HG02973 (cell line): ENCODE results near the gene LRBA.

Source experiments
- ATAC-seq: cut with Tn5 transposase; IDR thresholded peaks from one replicate; pipeline ENCODE4 v1.9.1; 2021; ENCODE audit warnings: moderate library complexity; ENCODE audit not compliant: unreplicated experiment

LRBA gene

DNA sequence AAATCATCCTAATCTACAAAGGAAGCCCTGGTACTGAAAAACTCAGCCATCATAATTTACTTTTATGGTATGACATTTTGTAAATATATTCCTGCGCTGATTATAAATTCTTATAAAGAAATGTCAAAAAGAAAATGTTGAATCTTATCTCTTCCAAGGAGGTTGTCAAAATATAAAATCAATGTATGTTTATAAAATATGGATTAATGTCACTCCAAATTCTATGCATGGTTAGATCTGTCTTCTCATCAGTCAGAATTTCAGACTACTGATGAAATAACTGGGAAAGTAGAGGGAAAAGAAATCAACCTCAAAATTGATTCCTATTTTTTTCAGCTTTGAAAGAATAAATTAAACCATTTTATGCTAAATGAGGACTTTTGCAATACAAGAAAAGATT is 553.1 kb downstream of the LRBA start:
- ATAC-seq = no peak

DNA sequence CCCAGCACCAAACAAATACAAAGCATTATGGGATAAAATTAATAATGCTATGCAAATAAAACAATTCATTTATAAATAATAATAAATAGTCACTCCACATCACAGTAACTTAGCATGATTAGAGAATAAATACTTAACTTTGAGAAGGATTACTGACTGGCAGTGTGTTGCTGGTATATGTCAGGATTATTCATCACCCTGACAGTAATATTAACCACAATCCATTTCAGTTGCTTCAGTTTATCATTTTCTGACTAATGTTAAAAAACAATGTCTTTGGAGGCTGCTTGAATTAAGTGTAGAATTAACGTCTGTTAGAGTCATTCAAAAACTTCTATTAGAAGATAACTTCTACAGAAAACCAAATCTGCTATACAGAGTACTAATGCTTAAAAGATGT is 557.3 kb downstream of the LRBA start:
- ATAC-seq = no peak

DNA sequence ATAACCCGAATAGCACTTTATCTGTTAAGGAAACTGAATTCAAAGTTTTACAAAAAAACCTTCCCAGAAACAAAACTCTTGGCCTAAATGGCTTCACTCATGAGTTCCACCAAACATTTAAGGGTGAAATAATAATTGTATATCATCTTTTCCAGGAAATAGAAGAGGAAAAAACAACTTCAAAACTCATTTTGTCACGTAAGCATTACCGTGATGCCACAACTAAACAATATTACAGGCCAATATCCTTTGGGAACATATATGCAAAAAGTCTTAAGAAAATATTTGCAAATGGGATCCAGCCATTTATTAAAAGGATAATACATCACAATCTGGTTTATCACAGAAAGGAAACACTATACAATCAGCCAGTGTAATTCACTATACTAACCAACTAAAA is 563.2 kb downstream of the LRBA start:
- ATAC-seq = no peak

DNA sequence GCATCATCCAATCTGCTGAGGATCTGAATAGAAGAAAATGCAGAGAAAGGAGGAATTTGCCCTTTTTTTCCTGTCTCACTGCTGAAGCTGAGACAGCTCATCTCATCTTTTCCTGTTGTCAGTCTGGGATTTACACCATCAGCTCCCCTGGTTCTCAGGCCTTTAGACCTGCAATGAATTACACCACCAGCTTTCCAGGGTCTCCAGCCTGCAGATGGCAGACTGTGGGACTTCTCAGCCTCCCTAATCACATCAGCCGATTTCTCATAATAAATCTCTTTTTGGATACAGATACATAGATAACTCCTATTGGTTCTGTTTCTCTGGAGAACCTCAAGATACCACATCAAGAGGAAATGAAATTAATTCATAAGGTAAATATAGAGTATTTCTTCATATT is 567.7 kb downstream of the LRBA start:
- no peak for ATAC-seq

DNA sequence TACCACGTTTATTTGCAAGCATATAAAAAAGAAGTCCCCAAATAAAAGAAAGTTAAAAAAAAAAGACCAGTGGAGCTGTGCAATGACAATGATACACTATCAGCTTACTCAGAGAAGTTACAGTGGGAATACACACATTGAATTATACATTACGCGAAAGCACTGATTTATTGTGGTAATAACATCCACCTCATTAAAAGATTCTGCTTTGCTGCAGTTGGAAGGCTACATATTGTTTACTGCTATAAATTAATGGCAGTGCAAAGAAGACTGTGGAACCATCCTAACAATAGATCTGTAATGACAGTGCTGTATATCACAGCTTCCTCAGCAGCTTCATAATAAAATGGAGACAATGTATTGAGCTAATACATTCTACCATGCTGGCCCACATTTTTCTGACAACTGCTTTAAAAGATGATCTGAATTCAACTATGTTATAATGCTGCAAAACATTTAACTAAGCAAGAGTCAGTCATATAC is 575.6 kb downstream of the LRBA start:
- ATAC-seq = no peak

DNA sequence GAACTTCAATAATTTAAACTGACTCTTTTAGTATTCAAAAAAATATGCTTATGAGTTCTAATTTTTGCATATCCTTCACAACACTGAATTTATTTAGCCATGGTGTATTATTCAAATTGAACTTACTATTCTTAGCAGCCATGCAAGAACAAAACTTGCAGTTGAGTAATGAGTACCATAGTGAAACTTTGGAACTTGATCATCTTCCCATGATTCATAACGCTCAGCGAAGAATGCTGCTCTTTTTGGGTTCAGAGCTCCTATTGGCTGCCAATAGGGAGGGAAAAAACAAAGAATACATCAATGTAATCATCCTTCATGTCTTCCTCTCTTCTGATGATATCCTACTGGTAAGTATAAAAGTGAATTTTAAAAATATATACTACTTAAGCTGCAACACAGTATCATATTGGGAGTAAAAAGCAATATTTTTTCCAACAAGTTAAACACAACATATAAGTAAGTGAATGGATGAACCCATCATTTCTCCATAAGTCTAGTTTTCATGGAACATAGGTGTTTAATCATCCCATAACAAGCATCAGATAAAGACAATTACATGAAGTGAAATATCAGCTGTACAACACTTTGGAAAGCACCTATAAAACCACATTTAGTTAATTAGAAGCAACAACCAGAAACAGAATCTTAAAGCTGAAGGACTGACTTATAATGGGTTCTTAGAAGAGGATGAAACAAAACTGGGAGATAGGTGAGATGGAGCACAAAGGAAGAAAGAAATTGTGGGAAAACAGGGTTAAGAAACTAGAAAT is 578.3 kb downstream of the LRBA start:
- no peak for ATAC-seq

DNA sequence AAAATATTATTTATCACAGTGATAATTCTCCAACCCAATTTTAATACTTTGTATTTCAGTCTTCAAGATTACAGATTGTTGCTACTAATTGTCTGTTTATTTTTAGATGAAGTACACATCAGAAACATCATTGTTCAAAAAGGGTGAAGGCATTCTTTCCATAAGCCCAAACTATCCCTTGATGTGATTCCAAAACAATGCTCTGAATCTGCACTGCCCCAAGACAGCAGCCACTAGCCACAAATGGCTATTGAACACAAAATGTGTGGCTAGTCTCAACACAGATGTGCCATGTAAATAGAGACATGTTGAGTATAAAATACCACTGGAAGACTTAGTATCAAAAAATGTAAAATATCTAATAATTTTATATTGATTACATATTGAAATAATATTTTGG is 583.9 kb downstream of the LRBA start:
- ATAC-seq = no peak

DNA sequence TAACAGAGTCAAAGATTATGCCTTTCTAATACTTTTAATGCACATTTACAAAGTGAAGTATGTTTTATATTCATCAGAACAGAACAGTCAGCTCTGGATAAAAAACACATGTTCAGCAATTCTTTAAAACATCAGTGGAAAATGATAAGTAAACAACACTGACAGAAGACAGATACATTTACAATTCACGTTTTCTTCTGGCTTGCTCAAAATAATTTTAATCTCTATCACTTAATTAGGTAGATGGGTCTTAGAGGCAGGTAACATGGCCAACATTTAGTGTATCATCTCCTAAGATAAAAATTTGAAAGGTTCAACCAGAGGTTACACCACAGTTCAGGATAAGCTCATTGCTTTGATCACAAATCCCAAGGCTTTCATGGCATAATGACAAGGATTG is 589.9 kb downstream of the LRBA start:
- ATAC-seq = no peak

DNA sequence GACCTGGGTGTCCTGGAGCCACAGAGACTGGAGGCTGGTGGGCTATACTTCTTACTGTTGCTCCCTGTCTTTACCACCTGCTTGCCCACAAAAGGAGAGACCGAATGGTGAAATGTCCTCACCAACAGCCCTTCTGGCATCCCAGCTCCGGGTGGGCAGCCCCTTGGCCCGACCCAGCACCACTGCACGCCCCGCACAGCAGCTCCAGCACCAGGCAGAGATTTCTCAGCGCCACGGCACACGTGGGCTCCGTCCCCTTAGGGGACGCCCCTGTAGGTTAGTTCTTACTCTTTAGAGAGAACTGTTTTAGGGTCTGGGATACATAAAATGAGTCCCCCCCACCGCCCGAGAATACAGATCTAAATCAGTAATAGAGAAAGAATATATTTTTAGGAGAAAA is 591.6 kb downstream of the LRBA start:
- no peak for ATAC-seq

DNA sequence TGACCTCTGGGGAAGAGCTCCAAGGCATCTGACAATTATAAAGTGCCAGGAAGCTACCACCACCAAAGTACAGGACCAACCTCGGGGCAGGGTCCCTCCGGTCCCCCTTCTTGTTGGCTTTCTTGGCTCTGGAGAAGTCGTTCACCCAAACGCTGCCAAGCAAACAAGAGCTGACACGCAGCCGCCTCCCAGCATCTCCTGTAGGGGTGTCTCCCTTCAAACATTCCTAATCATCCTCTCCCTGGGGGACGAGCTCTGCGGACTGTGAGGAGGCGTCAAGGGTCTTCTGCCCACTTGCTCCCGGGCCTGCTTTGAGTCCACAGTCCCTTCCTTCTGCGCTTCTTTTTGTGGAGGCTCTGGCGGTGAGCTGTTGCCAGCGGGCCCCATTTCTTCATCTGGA is 592.0 kb downstream of the LRBA start:
- no peak for ATAC-seq

DNA sequence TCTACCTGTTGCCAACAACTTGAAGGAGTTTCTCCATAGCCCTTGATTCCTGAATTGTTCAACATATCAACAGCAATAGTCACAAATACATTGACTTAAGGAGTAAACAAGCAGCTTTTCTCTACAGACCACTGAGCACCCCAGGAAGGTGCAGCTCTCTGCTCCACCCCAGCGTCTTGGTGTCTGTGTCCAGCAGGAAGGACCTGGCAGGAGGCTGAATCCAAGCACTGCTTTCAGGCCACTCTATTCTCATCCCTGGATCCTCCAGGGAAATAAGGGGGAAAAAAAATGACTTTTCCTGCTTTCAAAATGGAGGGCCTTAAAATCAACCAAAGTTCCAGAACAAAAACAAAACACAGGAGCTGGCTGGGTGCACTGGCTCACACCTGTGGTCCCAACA is 593.5 kb downstream of the LRBA start:
- no peak for ATAC-seq

DNA sequence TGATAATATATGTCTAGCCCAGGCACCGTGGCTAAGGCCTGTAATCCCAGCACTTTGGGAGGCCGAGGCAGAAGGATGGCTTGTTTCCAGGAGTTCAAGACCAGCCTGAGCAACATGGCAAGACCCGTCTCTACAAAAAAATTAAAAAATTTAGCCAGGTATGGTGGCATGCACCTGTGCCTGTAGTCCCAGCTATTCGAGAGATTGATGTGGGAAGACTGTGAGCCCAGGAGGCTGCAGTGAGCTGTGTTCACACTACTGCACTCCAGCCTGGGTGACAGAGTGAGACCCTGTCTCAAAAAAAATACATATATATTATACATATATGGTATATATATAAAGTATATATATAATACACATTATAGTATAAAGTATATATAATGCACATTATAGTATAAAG is 595.1 kb downstream of the LRBA start:
- no peak for ATAC-seq

DNA sequence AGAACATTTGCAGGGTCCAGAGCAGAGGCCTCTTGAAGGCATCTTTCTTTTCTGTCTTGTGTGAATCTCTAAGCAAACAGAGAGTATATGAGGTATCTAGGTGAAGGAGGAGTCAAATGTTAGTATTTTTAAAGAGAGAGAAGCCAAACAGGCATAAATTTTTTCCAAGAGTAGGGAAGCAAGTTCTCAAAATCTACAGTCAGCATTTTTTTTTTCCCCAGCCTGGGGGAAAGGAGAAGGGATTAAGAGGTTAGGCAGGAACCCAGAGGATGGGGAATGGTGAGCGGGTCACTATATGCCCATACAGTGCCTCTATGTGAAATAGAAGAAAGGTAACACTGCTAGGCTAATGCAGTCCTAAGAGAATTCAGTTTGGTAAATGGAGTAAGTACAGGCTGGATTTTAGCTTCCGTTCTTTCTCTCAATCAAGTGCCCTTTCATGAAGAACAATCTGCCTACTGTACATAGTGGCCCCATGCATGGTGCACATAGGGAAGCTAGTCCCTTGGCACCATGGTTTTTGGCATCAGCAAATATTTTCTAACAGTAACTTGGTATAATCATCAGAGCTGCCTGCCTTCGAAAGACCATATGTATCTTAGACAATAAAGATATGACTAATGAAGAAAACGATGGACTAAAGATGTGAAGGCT is 596.2 kb downstream of the LRBA start:
- ATAC-seq = no peak

DNA sequence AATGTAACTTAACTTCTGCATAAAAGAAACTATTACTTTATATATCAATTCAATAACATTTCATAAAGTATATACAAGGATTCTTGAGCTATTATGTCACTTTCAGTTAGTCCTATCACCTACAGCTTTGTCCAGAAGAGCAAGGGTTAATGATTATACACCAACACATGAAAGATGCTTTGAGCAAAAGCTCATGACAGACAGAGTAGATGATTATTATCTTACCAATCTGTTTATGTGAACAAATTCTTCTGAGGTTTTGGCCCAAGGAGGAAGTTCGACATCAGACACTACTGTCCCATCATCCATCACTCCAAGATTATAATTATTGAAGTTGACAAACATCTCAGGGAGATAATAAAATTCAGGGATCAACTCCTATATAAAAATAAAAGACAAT is 599.9 kb downstream of the LRBA start:
- ATAC-seq = no peak

DNA sequence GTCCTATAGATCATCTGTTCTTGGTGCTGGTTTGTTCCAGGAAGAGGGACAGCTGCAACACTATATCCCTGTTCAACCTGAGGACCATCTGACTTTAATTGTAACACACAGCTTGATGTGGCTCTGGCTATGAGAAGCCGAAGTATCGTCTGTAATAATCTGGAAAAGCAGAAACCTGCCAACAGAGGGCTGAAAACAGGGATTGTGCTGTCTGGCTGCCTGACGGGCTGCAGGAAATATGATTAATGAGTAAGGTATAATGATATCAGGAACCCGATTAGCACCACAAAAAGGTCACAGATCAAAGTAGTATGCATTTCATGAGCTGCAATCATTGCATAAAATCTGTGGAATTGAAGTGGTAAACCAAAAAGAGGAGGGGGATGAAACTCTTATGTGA is 603.6 kb downstream of the LRBA start:
- ATAC-seq = no peak

DNA sequence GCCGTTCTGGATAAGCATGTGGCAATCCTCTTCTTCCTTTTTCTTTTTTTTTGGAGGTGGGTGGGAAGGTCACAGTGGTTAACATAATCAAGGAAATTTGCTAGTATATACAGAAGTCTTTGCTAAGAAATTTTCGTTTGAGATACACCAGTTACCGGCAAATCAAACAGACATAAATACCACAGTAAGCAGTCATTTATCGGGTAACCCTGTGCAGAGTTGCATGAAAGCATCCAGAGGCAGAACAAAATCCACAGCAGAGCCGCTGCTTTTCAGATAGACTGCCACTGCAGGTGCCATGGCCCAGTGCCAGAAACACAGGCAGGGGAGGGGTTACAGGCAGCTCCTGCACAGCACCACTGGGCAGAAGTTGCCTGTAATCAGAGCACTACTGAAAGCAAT is 612.2 kb downstream of the LRBA start:
- no peak for ATAC-seq

DNA sequence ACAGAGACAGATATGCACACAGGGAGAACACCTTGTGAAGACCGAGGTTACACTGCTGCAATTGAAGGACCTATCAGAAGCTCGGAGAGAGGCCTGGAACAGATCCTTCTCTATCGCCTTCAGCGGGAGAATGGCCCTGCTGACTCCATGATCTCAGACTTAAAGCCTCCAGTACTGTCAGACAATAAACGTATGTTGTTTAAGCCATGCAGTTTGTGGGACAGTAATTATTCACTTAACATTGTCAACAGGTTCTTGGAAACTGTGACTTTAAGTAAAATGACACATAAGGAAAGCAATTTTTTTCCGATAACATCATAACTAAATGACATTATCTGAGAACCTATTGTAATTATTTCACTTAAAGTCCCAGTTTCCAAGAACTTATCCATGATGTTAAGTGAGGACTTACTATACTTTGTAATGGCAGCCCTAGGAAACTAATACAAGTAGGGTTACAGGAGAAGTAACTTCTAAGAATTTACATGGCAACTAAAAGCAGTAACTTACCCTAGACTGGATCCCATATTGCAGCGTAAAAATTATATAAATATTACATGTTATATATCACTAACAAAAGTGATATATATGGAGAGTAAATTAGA is 613.9 kb downstream of the LRBA start:
- ATAC-seq = no peak

DNA sequence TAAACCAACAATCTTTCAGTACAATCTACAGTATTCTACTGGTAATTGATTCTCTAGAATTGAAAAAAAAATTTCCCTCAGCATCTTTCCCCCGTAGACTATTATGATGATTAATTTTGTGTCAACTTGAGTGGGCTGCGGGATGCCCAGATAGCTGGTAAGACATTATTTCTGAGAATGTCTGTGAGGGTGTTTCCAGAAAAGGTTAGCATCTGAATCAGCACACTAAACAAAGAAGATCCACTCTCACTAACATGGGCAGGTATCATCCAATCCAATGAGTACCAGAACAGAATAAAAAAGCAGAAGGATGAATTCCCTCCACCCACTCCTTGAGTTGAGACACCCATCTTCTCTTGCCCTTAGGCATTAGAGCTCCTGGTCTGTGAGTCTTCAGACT is 619.2 kb downstream of the LRBA start:
- no peak for ATAC-seq

DNA sequence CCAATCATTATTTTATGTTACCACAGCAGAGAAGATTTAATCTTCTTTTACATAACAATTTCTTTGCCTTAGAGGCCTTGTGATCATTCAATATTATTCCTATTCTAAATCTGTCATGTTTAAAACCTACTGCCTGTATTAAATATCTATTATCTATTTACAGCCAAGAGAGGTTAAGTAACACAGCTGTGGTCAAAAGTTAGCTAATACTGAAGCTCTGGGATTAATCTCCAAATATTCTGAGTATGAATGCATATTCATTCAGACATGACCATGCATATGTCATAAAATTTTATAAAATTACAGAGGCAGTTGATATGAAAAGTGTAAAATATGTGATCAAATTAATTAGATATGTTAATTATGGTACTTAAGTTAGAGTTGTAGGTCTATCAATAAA is 621.0 kb downstream of the LRBA start:
- ATAC-seq = no peak

DNA sequence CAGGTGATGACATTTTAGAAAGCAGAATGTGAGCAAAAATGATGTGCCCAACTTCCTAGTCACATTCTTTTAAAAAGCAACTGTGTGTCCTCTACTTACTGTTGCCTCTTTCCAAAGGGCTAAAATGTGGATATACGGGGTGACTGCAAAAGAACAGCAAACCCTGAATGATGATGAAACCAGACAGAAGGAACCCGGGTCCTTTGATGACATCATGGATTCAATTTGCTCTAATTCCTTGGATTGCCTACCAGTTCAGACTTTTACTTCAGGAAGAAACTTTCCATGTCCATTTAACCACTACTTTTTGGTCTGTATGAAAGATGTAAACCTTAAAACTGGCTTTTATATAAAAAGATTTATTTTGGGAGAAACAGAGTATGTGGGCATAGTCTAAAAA is 624.0 kb downstream of the LRBA start:
- no peak for ATAC-seq

DNA sequence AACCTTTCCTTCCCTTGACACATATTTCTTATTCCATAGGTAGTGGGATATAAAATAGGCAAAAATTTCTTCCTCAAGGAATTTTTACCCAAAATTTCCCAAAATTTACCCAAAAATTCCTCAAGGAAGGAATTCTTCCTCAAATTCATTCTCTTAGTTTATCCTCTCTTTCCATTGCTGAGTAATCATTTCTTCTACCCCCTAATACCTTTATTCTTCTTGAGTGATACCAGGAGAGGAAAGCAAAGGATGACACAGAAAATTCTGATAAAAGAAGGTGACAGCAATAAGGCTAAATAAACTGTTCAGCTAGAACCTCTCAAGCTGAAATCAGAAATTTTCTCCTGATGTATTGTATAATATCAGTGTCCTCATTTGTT is 624.6 kb downstream of the LRBA start:
- ATAC-seq = no peak

DNA sequence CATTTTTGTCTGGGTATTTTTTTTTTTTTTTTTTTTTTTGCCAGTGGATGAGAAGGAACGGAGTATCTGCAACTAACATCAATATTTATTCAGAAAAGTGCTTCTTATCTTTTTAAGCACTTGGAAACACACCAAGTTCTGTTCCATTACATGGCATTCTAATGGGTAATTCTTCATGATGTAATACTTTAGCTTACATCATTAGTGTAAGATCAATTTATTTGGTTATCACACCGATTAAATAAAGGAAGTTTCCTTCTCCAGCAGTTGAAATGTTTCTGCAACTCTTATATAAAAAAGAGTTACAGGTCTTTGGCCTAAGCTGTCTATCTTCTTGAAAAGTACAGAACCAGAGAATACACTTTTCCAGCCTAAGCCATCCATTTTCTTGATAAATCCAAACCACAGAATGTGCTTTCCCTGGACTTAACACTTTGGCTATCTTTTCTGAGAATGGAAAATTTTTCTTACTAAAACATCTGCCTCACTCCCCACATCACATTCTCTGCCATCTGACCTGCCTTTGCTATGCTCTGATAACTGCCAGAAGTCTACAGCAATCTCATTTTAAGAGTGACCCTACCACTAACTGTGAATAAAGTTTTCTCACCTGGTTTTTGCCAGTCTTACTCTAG is 625.1 kb downstream of the LRBA start:
- ATAC-seq = no peak
